ENCODE data around the gene MANEAL. TPM values are rescaled to one million over a fixed set of nuclear protein-coding genes. Genes with fewer than 3 reads are reported as not detected.

Gene MANEAL
- total RNA-seq, 1 experiment from 2014 or later: 22.7 TPM

DNA sequence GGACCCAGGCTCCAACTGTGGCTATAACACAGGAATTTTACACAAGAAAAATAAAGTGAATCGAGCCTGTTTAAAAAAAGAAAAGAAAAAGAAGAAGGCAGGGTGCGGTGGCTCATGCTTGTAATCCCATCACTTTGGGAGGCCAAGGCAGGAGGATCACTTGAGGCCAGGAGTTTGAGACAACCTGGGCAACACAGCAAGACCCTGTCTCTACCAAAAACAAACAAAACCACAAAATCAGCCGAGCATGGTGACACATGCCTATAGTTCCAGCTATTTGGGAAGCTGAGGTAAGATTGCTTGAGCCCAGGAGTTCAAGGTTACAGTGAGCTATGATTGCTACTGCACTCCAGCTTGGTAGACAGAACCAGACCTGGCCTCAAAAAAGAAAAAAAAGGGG is 48.0 kb downstream of the MANEAL start:
- H2BK15ac ChIP-seq (ENCODE audit: low read depth, low read length): no peak overlapping the region
- no peak overlapping the region for H2BK120ac ChIP-seq (ENCODE audit: low read depth, low read length, poor library complexity, severe bottlenecking)
- H3K27me3 ChIP-seq (ENCODE audit: insufficient read depth, low read length): no peaks in the 10 kb centered on the region
- no peaks in the 10 kb centered on the region for H3K79me1 ChIP-seq (ENCODE audit: insufficient read depth, low read depth, low read length, poor library complexity, severe bottlenecking)
- no peak overlapping the region for H4K91ac ChIP-seq (ENCODE audit: insufficient read length, low read depth, low read length)
- H3K23ac ChIP-seq (ENCODE audit: insufficient read length, low read depth, low read length): no peak overlapping the region
- Mint-ChIP-seq H3K4me1 (no peaks in the 10 kb centered on the region), H3K27me3 (ENCODE audit: low read depth) (no peaks in the 10 kb centered on the region), H3K9me3 (no peaks in the 10 kb centered on the region), H3K36me3 (ENCODE audit: insufficient read depth in 1 of 3, low read depth in 3 of 3) (peaks cover 5 to 27% (median 9%) of the 10 kb centered on the region in 3 experiments; a peak in 6 of 7 replicates), H3K4me3 (no peak overlapping the region), H3K27ac (no peak overlapping the region)
- no peak overlapping the region for H2AK5ac ChIP-seq (ENCODE audit: insufficient read length, low read length)
- H3K56ac ChIP-seq (ENCODE audit: insufficient read length, low read depth, low read length): no peak overlapping the region
- H3T11ph ChIP-seq (ENCODE audit: low read length): no peak overlapping the region
- H3K18ac ChIP-seq (ENCODE audit: insufficient read length, low read depth, low read length): no peak overlapping the region
- no peak overlapping the region for H2AFZ ChIP-seq (ENCODE audit: low read length)
- H2BK5ac ChIP-seq (ENCODE audit: insufficient read length, low read length): no peak overlapping the region
- H3K14ac ChIP-seq (ENCODE audit: insufficient read depth, low read length): no peak overlapping the region
- H3K79me2 ChIP-seq (ENCODE audit: insufficient read depth, low read length): no peaks in the 10 kb centered on the region
- no peak overlapping the region for H3K9ac ChIP-seq (ENCODE audit: extremely low read depth, insufficient read length, low read length)
- H4K8ac ChIP-seq (replicated peaks; ENCODE audit: insufficient read length, low read depth, low read length): no peak overlapping the region
- H4K20me1 ChIP-seq (ENCODE audit: control insufficient read depth, insufficient read depth, insufficient read length): no peaks in the 10 kb centered on the region
- no peaks in the 10 kb centered on the region for H3K23me2 ChIP-seq (ENCODE audit: insufficient read length, low read depth, low read length, poor library complexity, severe bottlenecking)
- no peak for DNase-seq
- H3K4me1 ChIP-seq (ENCODE audit: insufficient read depth, low read length): no peaks in the 10 kb centered on the region
- H2BK12ac ChIP-seq (ENCODE audit: insufficient read length, low read depth, low read length): no peak overlapping the region
- no peaks in the 10 kb centered on the region for H3K9me3 ChIP-seq (ENCODE audit: control insufficient read depth, low read depth, low read length)
- no peak overlapping the region for H4K5ac ChIP-seq (ENCODE audit: insufficient read length, low read depth, low read length)
- no peak overlapping the region for H2BK20ac ChIP-seq (ENCODE audit: low read depth, low read length, poor library complexity, severe bottlenecking)
- H3K4ac ChIP-seq (ENCODE audit: low read depth, low read length): no peak overlapping the region
- H3K27ac ChIP-seq (ENCODE audit: insufficient read length, low read depth, low read length): no peak overlapping the region
- no CpG with 5 or more reads among the region's 3 CpGs for WGBS (ENCODE audit: extremely low coverage, insufficient read length, low lambda C conversion rate)
- TF ChIP-seq, protein P1, sequence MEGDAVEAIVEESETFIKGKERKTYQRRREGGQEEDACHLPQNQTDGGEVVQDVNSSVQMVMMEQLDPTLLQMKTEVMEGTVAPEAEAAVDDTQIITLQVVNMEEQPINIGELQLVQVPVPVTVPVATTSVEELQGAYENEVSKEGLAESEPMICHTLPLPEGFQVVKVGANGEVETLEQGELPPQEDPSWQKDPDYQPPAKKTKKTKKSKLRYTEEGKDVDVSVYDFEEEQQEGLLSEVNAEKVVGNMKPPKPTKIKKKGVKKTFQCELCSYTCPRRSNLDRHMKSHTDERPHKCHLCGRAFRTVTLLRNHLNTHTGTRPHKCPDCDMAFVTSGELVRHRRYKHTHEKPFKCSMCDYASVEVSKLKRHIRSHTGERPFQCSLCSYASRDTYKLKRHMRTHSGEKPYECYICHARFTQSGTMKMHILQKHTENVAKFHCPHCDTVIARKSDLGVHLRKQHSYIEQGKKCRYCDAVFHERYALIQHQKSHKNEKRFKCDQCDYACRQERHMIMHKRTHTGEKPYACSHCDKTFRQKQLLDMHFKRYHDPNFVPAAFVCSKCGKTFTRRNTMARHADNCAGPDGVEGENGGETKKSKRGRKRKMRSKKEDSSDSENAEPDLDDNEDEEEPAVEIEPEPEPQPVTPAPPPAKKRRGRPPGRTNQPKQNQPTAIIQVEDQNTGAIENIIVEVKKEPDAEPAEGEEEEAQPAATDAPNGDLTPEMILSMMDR (conservative IDR thresholded peaks at IDR 0.05): no peak
- no peak overlapping the region for H3K4me2 ChIP-seq (ENCODE audit: insufficient read depth, insufficient read length, low read length)
